Measurements from ENCODE around the gene PTN. TPM values are rescaled to one million over a fixed set of nuclear protein-coding genes. Genes with fewer than 3 reads are reported as not detected.

The PTN gene
- total and polyA plus RNA-seq, 5 donors from 2014 or later = 0.15 TPM; not detected in 4

DNA sequence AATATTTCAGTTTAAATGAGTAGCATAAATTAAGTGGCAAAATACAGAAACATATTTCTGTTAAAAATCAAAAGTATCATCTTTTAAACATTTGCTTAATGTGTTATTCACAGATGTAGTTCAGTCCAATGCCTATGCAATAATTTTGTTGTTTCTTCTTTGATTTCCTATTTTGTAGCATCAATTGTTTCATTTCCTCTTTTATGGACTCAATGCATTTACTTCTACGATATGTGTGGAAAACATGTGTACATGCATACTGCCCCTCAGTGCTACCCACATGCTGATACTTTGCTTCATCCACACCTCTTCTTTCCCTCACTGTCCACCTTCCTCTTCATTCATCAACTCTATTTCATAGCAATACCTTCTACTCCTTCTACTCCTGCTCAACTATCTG lies 108.1 kb downstream of the PTN start:
- Mint-ChIP-seq H3K27ac (no peak overlapping the region), H3K4me3 (no peak overlapping the region)
- no peak for DNase-seq

DNA sequence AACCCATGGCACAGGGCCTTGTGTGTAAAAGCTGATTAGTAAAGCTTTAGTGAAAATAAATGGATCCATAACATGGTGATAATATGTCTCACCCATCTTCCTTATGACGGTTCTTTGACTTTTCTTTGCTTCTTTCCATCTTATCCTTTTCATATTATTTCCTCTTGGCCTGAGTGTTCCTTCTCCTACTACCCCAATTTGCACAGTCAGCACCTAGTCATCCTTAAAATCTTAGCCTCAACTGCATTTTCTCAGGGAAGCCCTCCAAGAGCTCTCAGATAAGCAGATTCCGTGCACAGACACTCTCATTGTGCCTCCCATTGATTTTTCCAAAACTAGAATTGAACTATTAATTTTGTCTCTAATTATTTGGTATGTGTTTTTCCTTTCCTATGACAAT lies 112.4 kb downstream of the PTN start:
- Histone ChIP-seq H3K4me3 (ENCODE audit: low read depth, low read length) (no peak overlapping the region), H3K27me3 (ENCODE audit: control insufficient read depth, insufficient read depth, low read length) (no peaks in the 10 kb centered on the region), H3K27ac (ENCODE audit: insufficient read depth, low read length, poor library complexity, severe bottlenecking) (no peak overlapping the region), H3K36me3 (ENCODE audit: control insufficient read depth, insufficient read depth, low read length) (no peaks in the 10 kb centered on the region), H3K9me3 (ENCODE audit: control insufficient read depth in 2 of 2, low read length in 2 of 2) (no peaks in the 10 kb centered on the region), H3K4me1 (ENCODE audit: control insufficient read depth, insufficient read depth, low read length, poor library complexity, severe bottlenecking) (no peaks in the 10 kb centered on the region)
- H3K27ac Mint-ChIP-seq = peak overlapping the region in 1 of 3 donors; percentile 22
- H3K9me3 Mint-ChIP-seq = peaks cover 3 to 11% (median 6%) of the 10 kb centered on the region in 7 donors
- no peaks in the 10 kb centered on the region for H3K36me3 Mint-ChIP-seq
- no peak for DNase-seq
- H3K4me3 Mint-ChIP-seq = no peak overlapping the region
- no peak for ATAC-seq (ENCODE audit: low read depth in 2 of 2)
- no peaks in the 10 kb centered on the region for H3K27me3 Mint-ChIP-seq
- H3K4me1 Mint-ChIP-seq = no peaks in the 10 kb centered on the region

More for the DNA sequence above, 108.1 kb downstream of the PTN start:
- H3K36me3 ChIP-seq (ENCODE audit: control insufficient read depth, insufficient read depth, low read length) = no peaks in the 10 kb centered on the region
- no peak for ATAC-seq (ENCODE audit: low read depth in 2 of 2)
- H3K4me1 Mint-ChIP-seq = no peaks in the 10 kb centered on the region
- H3K9me3 ChIP-seq (ENCODE audit: control insufficient read depth in 2 of 2, low read length in 2 of 2) = no peaks in the 10 kb centered on the region
- no peaks in the 10 kb centered on the region for H3K36me3 Mint-ChIP-seq
- peaks cover 0 to 15% (median 6%) of the 10 kb centered on the region in 7 donors for H3K9me3 Mint-ChIP-seq
- H3K27me3 Mint-ChIP-seq = no peaks in the 10 kb centered on the region
- no peak overlapping the region for H3K27ac ChIP-seq (ENCODE audit: insufficient read depth, low read length, poor library complexity, severe bottlenecking)
- no peaks in the 10 kb centered on the region for H3K27me3 ChIP-seq (ENCODE audit: control insufficient read depth, insufficient read depth, low read length)
- H3K4me1 ChIP-seq (ENCODE audit: control insufficient read depth, insufficient read depth, low read length, poor library complexity, severe bottlenecking) = no peaks in the 10 kb centered on the region
- H3K4me3 ChIP-seq (ENCODE audit: low read depth, low read length) = no peak overlapping the region

DNA sequence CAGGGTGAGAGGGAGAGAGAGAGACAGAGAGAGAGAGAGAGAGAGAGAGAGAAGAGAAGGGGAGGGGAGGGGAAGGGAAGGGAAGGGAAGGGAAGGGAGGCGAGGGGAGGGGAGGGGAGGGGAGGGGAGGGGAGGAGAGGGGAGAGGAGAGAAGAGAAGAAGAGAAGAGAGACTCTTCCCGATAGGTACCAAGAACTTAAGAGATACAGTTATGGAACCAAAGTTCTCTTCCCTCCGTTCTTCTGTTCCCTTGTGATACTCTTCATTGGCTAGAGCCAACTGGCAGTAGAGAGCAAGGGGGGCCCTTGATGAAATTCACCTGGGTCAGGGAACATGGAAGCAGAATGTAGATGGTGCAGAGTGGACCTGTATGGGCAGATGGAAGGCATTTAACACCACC lies 122.1 kb downstream of the PTN start:
- no peak for ATAC-seq (ENCODE audit: low read depth in 2 of 2)
- no peaks in the 10 kb centered on the region for H3K4me1 Mint-ChIP-seq
- H3K4me3 Mint-ChIP-seq = no peak overlapping the region
- Histone ChIP-seq H3K4me3 (ENCODE audit: low read depth, low read length) (no peak overlapping the region), H3K27me3 (ENCODE audit: control insufficient read depth, insufficient read depth, low read length) (no peaks in the 10 kb centered on the region), H3K9me3 (ENCODE audit: control insufficient read depth in 2 of 2, low read length in 2 of 2) (peaks cover 0 to 2% of the 10 kb centered on the region in 2 experiments), H3K27ac (ENCODE audit: insufficient read depth, low read length, poor library complexity, severe bottlenecking) (no peak overlapping the region), H3K4me1 (ENCODE audit: control insufficient read depth, insufficient read depth, low read length, poor library complexity, severe bottlenecking) (no peaks in the 10 kb centered on the region), H3K36me3 (ENCODE audit: control insufficient read depth, insufficient read depth, low read length) (no peaks in the 10 kb centered on the region)
- no peaks in the 10 kb centered on the region for H3K27me3 Mint-ChIP-seq
- DNase-seq = no peak
- H3K36me3 Mint-ChIP-seq = no peaks in the 10 kb centered on the region
- no peak overlapping the region for H3K27ac Mint-ChIP-seq
- peaks cover 0 to 16% (median 5%) of the 10 kb centered on the region in 7 donors for H3K9me3 Mint-ChIP-seq

DNA sequence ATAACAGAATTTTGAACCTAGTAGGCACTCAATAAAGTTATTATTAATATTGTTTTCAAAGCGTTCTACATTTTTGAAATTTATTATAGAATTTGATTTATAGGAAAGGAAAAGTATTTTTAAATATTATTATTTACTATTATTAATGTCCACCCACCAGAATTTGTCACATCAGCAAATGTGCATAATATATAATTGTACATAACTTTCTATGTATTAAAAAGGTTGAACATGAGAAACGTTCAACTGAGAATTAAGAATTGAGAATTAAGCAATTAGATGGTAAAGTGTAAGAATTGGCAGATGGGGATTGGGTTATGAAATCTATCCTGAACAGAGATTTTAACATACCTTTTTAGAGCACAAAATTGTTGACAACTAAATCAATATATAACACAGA lies 129.8 kb downstream of the PTN start:
- H3K9me3 ChIP-seq (ENCODE audit: control insufficient read depth in 2 of 2, low read length in 2 of 2) = peaks cover 2 to 11% of the 10 kb centered on the region in 2 experiments
- H3K4me3 ChIP-seq (ENCODE audit: low read depth, low read length) = no peak overlapping the region
- H3K4me1 ChIP-seq (ENCODE audit: control insufficient read depth, insufficient read depth, low read length, poor library complexity, severe bottlenecking) = no peaks in the 10 kb centered on the region
- ATAC-seq (ENCODE audit: low read depth in 2 of 2) = no peak
- H3K27ac ChIP-seq (ENCODE audit: insufficient read depth, low read length, poor library complexity, severe bottlenecking) = no peak overlapping the region
- no peaks in the 10 kb centered on the region for H3K36me3 ChIP-seq (ENCODE audit: control insufficient read depth, insufficient read depth, low read length)
- no peak overlapping the region for H3K27ac Mint-ChIP-seq
- no peaks in the 10 kb centered on the region for H3K36me3 Mint-ChIP-seq
- peaks cover 0 to 29% (median 11%) of the 10 kb centered on the region in 7 donors for H3K9me3 Mint-ChIP-seq
- H3K4me1 Mint-ChIP-seq = no peaks in the 10 kb centered on the region
- DNase-seq = no peak
- H3K27me3 ChIP-seq (ENCODE audit: control insufficient read depth, insufficient read depth, low read length) = no peaks in the 10 kb centered on the region
- no peaks in the 10 kb centered on the region for H3K27me3 Mint-ChIP-seq
- no peak overlapping the region for H3K4me3 Mint-ChIP-seq

DNA sequence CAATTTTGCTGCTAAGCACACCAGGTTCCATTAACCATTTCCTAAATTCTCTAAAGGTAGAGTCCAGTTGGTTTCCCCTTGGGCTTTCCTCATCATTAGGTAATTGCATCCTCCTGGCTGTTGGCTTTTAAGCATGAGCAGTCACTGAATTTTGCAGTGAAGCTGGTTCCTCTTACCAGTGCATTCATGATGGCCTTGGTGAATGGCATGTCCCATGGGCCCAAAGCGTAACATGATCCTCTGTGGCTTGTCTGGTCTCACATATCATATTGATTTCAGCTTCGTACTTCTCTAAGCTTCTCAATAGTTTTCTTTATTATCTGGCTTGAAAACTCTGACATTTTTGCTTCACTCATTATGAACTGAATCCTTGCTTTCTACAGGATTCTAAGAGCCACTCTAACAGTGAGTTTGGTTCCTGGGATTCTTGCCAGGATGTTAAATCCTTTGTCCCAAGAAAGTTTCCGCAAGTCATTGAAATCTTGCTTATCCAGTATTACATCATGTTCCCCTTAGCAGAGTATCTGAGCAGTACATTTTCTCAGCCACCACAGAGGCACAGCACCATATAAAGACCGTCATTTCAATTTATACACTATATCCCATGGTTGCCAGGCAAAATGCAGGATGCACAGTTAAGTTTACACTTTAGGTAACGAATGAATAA lies 134.2 kb downstream of the PTN start:
- Mint-ChIP-seq H3K27ac (no peak overlapping the region), H3K4me1 (no peaks in the 10 kb centered on the region), H3K27me3 (no peaks in the 10 kb centered on the region), H3K9me3 (peaks cover 0 to 23% (median 5%) of the 10 kb centered on the region in 7 donors), H3K36me3 (no peaks in the 10 kb centered on the region), H3K4me3 (no peak overlapping the region)
- Histone ChIP-seq H3K4me1 (ENCODE audit: control insufficient read depth, insufficient read depth, low read length, poor library complexity, severe bottlenecking) (no peaks in the 10 kb centered on the region), H3K9me3 (ENCODE audit: control insufficient read depth in 2 of 2, low read length in 2 of 2) (peaks cover 0 to 9% of the 10 kb centered on the region in 2 experiments), H3K4me3 (ENCODE audit: low read depth, low read length) (no peak overlapping the region), H3K36me3 (ENCODE audit: control insufficient read depth, insufficient read depth, low read length) (no peaks in the 10 kb centered on the region), H3K27ac (ENCODE audit: insufficient read depth, low read length, poor library complexity, severe bottlenecking) (no peak overlapping the region), H3K27me3 (ENCODE audit: control insufficient read depth, insufficient read depth, low read length) (no peaks in the 10 kb centered on the region)
- ATAC-seq (ENCODE audit: low read depth in 2 of 2) = no peak
- no peak for DNase-seq

DNA sequence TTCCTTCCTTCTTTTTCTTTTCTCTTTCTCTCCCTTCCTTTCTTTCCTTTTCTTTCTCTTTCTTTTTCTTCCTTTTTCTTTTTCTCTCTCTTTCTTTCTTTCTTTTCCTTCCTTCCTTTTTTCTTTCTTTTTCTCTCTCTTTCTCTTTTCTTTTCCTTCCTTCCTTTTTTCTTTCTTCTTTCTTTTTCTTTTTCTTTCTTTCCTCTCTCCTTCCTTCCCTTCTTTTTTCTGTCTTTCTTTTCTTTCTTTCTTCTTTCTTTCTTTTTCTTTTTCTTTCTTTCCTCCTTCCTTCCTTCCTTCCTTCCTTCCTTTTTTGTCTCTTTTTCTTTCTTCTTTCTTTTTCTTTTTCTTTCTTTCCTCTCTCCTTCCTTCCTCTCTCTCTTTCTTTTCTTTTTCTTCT lies 136.8 kb downstream of the PTN start:
- Histone ChIP-seq H3K4me3 (ENCODE audit: low read depth, low read length) (no peak overlapping the region), H3K36me3 (ENCODE audit: control insufficient read depth, insufficient read depth, low read length) (no peaks in the 10 kb centered on the region), H3K27me3 (ENCODE audit: control insufficient read depth, insufficient read depth, low read length) (no peaks in the 10 kb centered on the region), H3K9me3 (ENCODE audit: control insufficient read depth in 2 of 2, low read length in 2 of 2) (peaks cover 0 to 9% of the 10 kb centered on the region in 2 experiments), H3K27ac (ENCODE audit: insufficient read depth, low read length, poor library complexity, severe bottlenecking) (no peak overlapping the region), H3K4me1 (ENCODE audit: control insufficient read depth, insufficient read depth, low read length, poor library complexity, severe bottlenecking) (no peaks in the 10 kb centered on the region)
- peaks cover 0 to 26% (median 4%) of the 10 kb centered on the region in 7 donors for H3K9me3 Mint-ChIP-seq
- ATAC-seq (ENCODE audit: low read depth in 2 of 2) = no peak
- no peaks in the 10 kb centered on the region for H3K36me3 Mint-ChIP-seq
- DNase-seq = no peak
- H3K4me3 Mint-ChIP-seq = no peak overlapping the region
- H3K4me1 Mint-ChIP-seq = no peaks in the 10 kb centered on the region
- no peak overlapping the region for H3K27ac Mint-ChIP-seq
- no peaks in the 10 kb centered on the region for H3K27me3 Mint-ChIP-seq

DNA sequence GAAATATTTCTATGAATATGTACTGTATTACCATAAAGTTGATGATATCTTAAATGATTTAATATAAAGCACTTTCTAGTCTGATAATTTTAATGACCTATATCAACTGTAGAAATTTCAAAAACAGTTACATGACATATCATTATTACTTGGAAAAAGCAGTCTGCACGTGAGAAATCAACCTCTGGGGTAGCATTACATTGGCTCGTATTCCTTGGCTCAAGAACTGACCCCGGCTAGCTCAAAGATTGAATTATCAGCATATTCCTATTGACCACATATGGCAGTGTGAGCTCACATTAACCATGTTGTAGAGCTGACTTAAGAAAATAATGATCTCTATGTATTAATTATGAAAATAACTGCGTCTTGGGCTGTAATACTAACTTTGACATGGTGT lies 139.3 kb downstream of the PTN start:
- Mint-ChIP-seq H3K4me3 (no peak overlapping the region), H3K27ac (no peak overlapping the region), H3K36me3 (no peaks in the 10 kb centered on the region), H3K9me3 (peaks cover 0 to 27% (median 4%) of the 10 kb centered on the region in 7 donors), H3K4me1 (no peaks in the 10 kb centered on the region), H3K27me3 (no peaks in the 10 kb centered on the region)
- Histone ChIP-seq H3K4me1 (ENCODE audit: control insufficient read depth, insufficient read depth, low read length, poor library complexity, severe bottlenecking) (no peaks in the 10 kb centered on the region), H3K36me3 (ENCODE audit: control insufficient read depth, insufficient read depth, low read length) (no peaks in the 10 kb centered on the region), H3K27ac (ENCODE audit: insufficient read depth, low read length, poor library complexity, severe bottlenecking) (no peak overlapping the region), H3K9me3 (ENCODE audit: control insufficient read depth in 2 of 2, low read length in 2 of 2) (peaks cover 0 to 7% of the 10 kb centered on the region in 2 experiments), H3K27me3 (ENCODE audit: control insufficient read depth, insufficient read depth, low read length) (no peaks in the 10 kb centered on the region), H3K4me3 (ENCODE audit: low read depth, low read length) (no peak overlapping the region)
- DNase-seq (no peak), ATAC-seq (ENCODE audit: low read depth in 2 of 2) (no peak)

DNA sequence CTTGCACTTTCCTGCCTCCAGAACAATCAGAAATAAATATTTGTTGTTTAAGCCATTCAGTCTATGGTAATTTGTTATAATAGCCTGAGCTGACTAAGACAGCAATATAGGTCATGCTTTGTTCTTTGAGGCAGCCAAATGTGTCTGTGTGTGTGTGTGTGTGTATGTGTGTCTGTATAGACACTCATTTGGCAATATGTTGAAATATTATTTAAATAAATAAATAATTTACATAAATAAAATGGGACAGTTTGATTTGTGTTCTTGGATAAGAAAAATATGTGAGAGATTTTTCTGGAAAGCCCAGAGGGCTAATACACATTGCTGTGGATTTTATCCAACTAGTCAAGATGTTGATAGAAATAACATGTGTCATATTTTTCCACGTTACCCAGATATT lies 140.2 kb downstream of the PTN start:
- H3K36me3 Mint-ChIP-seq = no peaks in the 10 kb centered on the region
- H3K4me1 ChIP-seq (ENCODE audit: control insufficient read depth, insufficient read depth, low read length, poor library complexity, severe bottlenecking) = no peaks in the 10 kb centered on the region
- no peaks in the 10 kb centered on the region for H3K36me3 ChIP-seq (ENCODE audit: control insufficient read depth, insufficient read depth, low read length)
- H3K27me3 ChIP-seq (ENCODE audit: control insufficient read depth, insufficient read depth, low read length) = no peaks in the 10 kb centered on the region
- no peak overlapping the region for H3K4me3 Mint-ChIP-seq
- no peak overlapping the region for H3K27ac Mint-ChIP-seq
- DNase-seq (no peak), ATAC-seq (ENCODE audit: low read depth in 2 of 2) (no peak)
- peaks cover 0 to 27% (median 4%) of the 10 kb centered on the region in 7 donors for H3K9me3 Mint-ChIP-seq
- H3K4me3 ChIP-seq (ENCODE audit: low read depth, low read length) = no peak overlapping the region
- H3K9me3 ChIP-seq (ENCODE audit: control insufficient read depth in 2 of 2, low read length in 2 of 2) = no peaks in the 10 kb centered on the region
- H3K27ac ChIP-seq (ENCODE audit: insufficient read depth, low read length, poor library complexity, severe bottlenecking) = no peak overlapping the region
- H3K4me1 Mint-ChIP-seq = no peaks in the 10 kb centered on the region
- H3K27me3 Mint-ChIP-seq = no peaks in the 10 kb centered on the region

All from CD4-positive, CD25-positive, alpha-beta regulatory T cell (primary cell).